Caco-2 (cell line): ENCODE data around the gene ADCY7. TPM values are rescaled to one million over a fixed set of nuclear protein-coding genes. Genes with fewer than 3 reads are reported as not detected.
"Not testable (repeated sequence)": the region's sequence is repeated elsewhere in the genome, so short reads cannot be mapped to it uniquely, and the experiment has no call there.

Experiments used
- BruUV-seq: library from RNA; stranded (reverse); fragments of 400-500 nt; replicated peaks from 2 replicates; lab custom pipeline; 2021; lab: Mats Ljungman, UMichigan
- CTCF ChIA-PET: fragments of 300-600 bp; sonication (Branson Sonifier 250); formaldehyde crosslinking; loops from one replicate; lab custom pipeline; 2022; ENCODE audit warnings: antibody characterized with exemption; lab: Charles Lee
- POLR2A ChIA-PET: fragments of 300-600 bp; sonication (Branson Sonifier 250); formaldehyde crosslinking; loops from one replicate; lab custom pipeline; 2022; ENCODE audit warnings: antibody characterized with exemption; lab: Charles Lee
- DNase-seq, 2 experiments: peaks; one replicate each; pipeline versions ENCODE4 v3.0.0 to v3.0.0-alpha.2; 2020 to 2022
- H3K27me3 ChIP-seq: replicated peaks from 2 replicates; pipeline ENCODE4 v1.6.0; 2011; ENCODE audit warnings: low read length; ENCODE audit not compliant: control insufficient read depth, insufficient read depth
- H3K36me3 ChIP-seq: 2 replicates; pipeline ENCODE4 v1.5.1; 2011; ENCODE audit warnings: low read length; ENCODE audit not compliant: control insufficient read depth, insufficient read depth
- H3K4me1 ChIP-seq: fragments of 250-450 bp; sonication (Bioruptor Pico); 2 replicates; pipeline ENCODE4 v1.5.1; 2020; ENCODE audit warnings: mild to moderate bottlenecking
- H3K4me3 ChIP-seq: 2 replicates; pipeline ENCODE4 v1.5.1; 2011; ENCODE audit warnings: low read depth, mild to moderate bottlenecking, control low read depth, low read length
- H3K9me3 ChIP-seq: fragments of 250-450 bp; sonication (Bioruptor Pico); 2 replicates; pipeline ENCODE4 v1.5.1; 2020; ENCODE audit warnings: mild to moderate bottlenecking, moderate library complexity
- H3K27ac Mint-ChIP-seq: one replicate; pipeline ENCODE4 v1.8.0; 2022; ENCODE audit warnings: mixed read lengths; ENCODE audit not compliant: unreplicated experiment
- H3K27me3 Mint-ChIP-seq: one replicate; pipeline ENCODE4 v1.8.0; 2022; ENCODE audit warnings: mixed read lengths; ENCODE audit not compliant: insufficient read depth, unreplicated experiment
- H3K36me3 Mint-ChIP-seq: one replicate; pipeline ENCODE4 v1.8.0; 2022; ENCODE audit warnings: mild to moderate bottlenecking, mixed read lengths; ENCODE audit not compliant: insufficient read depth, unreplicated experiment
- H3K4me1 Mint-ChIP-seq: one replicate; pipeline ENCODE4 v1.8.0; 2022; ENCODE audit warnings: low read depth, mixed read lengths; ENCODE audit not compliant: unreplicated experiment
- H3K4me3 Mint-ChIP-seq: one replicate; pipeline ENCODE4 v1.8.0; 2022; ENCODE audit warnings: mild to moderate bottlenecking, moderate library complexity, mixed read lengths; ENCODE audit not compliant: unreplicated experiment
- H3K9me3 Mint-ChIP-seq: one replicate; pipeline ENCODE4 v1.8.0; 2022; ENCODE audit warnings: mixed read lengths; ENCODE audit not compliant: unreplicated experiment
- intact Hi-C: fragments of 100-400 bp; cut with micrococcal nuclease; formaldehyde crosslinking; loops from one replicate; pipeline ENCODE4 v1.10.0; 2022; ENCODE audit not compliant: unreplicated experiment
- total RNA-seq: library from RNA; stranded (reverse); gene quantifications from 2 replicates; pipeline ENCODE4 v1.2.3, GENCODE V29; 2022
- TF ChIP-seq, protein P1 (sequence below), 2 experiments: fragments of 200-600 bp in 1 of 2; IDR thresholded peaks; 1 replicate in 1 of 2; 2 replicates in 1 of 2; pipeline versions ENCODE4 v1.5.1 to v1.8.0; 2011 to 2022; ENCODE audit warnings: antibody characterized with exemption in 1 of 2, control low read depth in 1 of 2, inconsistent platforms in 1 of 2, low read depth in 1 of 2, low read length in 1 of 2, mild to moderate bottlenecking in 1 of 2, moderate library complexity in 1 of 2; ENCODE audit not compliant: insufficient read depth in 1 of 2, severe bottlenecking in 1 of 2, unreplicated experiment in 1 of 2

The ADCY7 gene
- total RNA-seq, 1 experiment from 2014 or later, result 54.2 TPM

DNA sequence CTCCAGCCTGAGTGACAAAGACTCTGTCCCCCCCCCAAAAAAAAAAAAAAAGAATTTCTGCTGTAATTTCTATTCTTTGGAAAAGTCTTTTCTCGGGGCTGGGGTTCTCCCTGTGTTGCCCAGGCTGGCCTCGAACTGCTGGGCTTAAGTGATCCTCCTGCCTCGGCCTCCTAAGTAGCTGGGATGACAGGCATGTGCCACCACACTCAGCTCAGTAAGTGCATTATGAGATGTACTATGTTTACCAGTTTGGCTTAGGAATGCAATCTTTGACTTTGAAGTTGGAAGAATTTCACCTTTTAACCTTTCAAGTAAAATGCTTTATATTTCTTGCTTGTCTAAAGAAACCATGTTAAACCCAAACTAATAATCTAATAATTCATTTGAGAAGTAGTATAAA lies 28.0 kb upstream of the ADCY7 start:
- Mint-ChIP-seq H3K27ac (no peak overlapping the region), H3K4me3 (no peak overlapping the region), H3K4me1 (peaks cover 6% of the 10 kb centered on the region), H3K27me3 (no peaks in the 10 kb centered on the region), H3K9me3 (no peaks in the 10 kb centered on the region), H3K36me3 (peaks cover 6% of the 10 kb centered on the region)
- no peaks in the 10 kb centered on the region for H3K36me3 ChIP-seq
- H3K9me3 ChIP-seq, result no peaks in the 10 kb centered on the region
- no peak overlapping the region for H3K4me3 ChIP-seq
- BruUV-seq, result no TSS peak
- ChIA-PET CTCF (no interaction called here), POLR2A (interaction anchor here (0.7 kb wide), 1 partner anchor 462 kb away, joined by 7 read pairs; no protein-coding TSS in a partner anchor)
- no peaks in the 10 kb centered on the region for H3K27me3 ChIP-seq
- TF ChIP-seq, protein P1, sequence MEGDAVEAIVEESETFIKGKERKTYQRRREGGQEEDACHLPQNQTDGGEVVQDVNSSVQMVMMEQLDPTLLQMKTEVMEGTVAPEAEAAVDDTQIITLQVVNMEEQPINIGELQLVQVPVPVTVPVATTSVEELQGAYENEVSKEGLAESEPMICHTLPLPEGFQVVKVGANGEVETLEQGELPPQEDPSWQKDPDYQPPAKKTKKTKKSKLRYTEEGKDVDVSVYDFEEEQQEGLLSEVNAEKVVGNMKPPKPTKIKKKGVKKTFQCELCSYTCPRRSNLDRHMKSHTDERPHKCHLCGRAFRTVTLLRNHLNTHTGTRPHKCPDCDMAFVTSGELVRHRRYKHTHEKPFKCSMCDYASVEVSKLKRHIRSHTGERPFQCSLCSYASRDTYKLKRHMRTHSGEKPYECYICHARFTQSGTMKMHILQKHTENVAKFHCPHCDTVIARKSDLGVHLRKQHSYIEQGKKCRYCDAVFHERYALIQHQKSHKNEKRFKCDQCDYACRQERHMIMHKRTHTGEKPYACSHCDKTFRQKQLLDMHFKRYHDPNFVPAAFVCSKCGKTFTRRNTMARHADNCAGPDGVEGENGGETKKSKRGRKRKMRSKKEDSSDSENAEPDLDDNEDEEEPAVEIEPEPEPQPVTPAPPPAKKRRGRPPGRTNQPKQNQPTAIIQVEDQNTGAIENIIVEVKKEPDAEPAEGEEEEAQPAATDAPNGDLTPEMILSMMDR (IDR thresholded peaks at IDR 0.05; ENCODE audit: insufficient read depth in 1 of 2, low read depth in 1 of 2, low read length in 1 of 2, severe bottlenecking in 1 of 2, unreplicated experiment in 1 of 2), result no peak
- peaks cover 26% of the 10 kb centered on the region for H3K4me1 ChIP-seq
- intact Hi-C loops, result no loop called here
- no peak for DNase-seq

DNA sequence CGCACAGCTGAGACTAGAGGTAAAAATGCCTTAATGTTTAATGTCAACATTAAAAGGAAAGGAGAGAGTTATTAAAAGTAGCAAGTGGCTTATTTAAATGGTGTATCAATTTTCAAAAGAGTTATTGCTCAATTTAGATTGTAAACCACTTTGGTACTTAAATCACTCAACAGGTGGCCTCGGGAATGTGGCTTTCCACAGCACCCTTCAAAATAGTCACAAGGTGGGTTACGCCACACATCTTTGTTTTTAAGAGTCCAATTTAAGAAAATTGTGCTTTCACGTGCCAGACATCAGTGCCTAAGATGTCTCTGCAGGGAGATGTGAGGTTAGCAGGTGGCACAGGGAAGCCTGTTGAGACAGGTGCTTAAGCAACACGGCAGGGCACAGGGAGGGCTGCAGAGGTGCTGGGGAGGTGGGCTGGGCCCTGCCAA lies 27.5 kb upstream of the ADCY7 start:
- Histone ChIP-seq H3K9me3 (no peaks in the 10 kb centered on the region), H3K36me3 (no peaks in the 10 kb centered on the region), H3K27me3 (no peaks in the 10 kb centered on the region), H3K4me3 (no peak overlapping the region), H3K4me1 (peaks cover 20% of the 10 kb centered on the region)
- Mint-ChIP-seq H3K27ac (no peak overlapping the region), H3K27me3 (no peaks in the 10 kb centered on the region), H3K4me1 (peaks cover 6% of the 10 kb centered on the region), H3K4me3 (no peak overlapping the region), H3K9me3 (no peaks in the 10 kb centered on the region), H3K36me3 (peaks cover 4% of the 10 kb centered on the region)
- CTCF ChIA-PET, result no interaction called here
- intact Hi-C loops, result no loop called here
- BruUV-seq, result no TSS peak
- peak in 1 of 2 experiments; percentile 51 for DNase-seq
- TF ChIP-seq, protein P1 (IDR thresholded peaks at IDR 0.05; ENCODE audit: insufficient read depth in 1 of 2, low read depth in 1 of 2, low read length in 1 of 2, severe bottlenecking in 1 of 2, unreplicated experiment in 1 of 2), result no peak
- POLR2A ChIA-PET, result interaction anchor here (0.7 kb wide), 1 partner anchor 463 kb away, joined by 7 read pairs; no protein-coding TSS in a partner anchor

DNA sequence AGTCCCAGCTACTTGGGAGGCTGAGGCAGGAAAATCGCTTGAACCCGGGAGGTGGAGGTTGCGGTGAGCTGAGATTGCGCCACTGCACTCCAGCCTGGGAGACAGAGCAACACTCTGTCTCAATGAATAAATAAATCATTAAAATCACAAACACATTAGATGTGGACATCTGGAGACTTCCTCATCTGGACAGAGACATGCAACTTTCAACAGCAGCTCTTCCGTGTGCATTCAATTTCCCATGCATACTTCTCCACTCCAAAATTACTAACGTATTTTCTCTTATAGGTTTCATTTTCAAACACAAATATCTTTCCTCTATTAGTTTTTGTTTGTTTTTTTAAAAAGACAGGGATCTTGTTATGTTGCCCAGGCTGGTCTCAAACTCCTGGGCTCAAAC lies 23.3 kb upstream of the ADCY7 start:
- H3K4me3 Mint-ChIP-seq, H3K9me3 ChIP-seq, intact Hi-C loops, H3K4me1 Mint-ChIP-seq, H3K27me3 ChIP-seq, H3K27me3 Mint-ChIP-seq, BruUV-seq, DNase-seq, H3K4me3 ChIP-seq, H3K9me3 Mint-ChIP-seq, H3K36me3 ChIP-seq, H3K27ac Mint-ChIP-seq: not testable (repeated sequence)
- H3K4me1 ChIP-seq, result peaks cover 21% of the 10 kb centered on the region
- CTCF ChIA-PET, result interaction anchor here (1.4 kb wide), 1 partner anchor 218 kb away, joined by 3 read pairs; the partner anchor contains the start of gene CNEP1R1
- POLR2A ChIA-PET, result interaction anchor here (0.6 kb wide), 1 partner anchor 186 kb away, joined by 4 read pairs; no protein-coding TSS in a partner anchor
- H3K36me3 Mint-ChIP-seq, result peaks cover 17% of the 10 kb centered on the region
